Glomerular visceral epithelial cell (primary cell): ENCODE data around the gene SUSD5.
"Not testable (repeated sequence)": the region's sequence is repeated elsewhere in the genome, so short reads cannot be mapped to it uniquely, and the experiment has no call there.

Source experiments
- DNase-seq: peaks from one replicate; pipeline ENCODE4 v3.0.0-alpha.2; 2016; ENCODE audit errors: extremely low spot score

Gene SUSD5

DNA sequence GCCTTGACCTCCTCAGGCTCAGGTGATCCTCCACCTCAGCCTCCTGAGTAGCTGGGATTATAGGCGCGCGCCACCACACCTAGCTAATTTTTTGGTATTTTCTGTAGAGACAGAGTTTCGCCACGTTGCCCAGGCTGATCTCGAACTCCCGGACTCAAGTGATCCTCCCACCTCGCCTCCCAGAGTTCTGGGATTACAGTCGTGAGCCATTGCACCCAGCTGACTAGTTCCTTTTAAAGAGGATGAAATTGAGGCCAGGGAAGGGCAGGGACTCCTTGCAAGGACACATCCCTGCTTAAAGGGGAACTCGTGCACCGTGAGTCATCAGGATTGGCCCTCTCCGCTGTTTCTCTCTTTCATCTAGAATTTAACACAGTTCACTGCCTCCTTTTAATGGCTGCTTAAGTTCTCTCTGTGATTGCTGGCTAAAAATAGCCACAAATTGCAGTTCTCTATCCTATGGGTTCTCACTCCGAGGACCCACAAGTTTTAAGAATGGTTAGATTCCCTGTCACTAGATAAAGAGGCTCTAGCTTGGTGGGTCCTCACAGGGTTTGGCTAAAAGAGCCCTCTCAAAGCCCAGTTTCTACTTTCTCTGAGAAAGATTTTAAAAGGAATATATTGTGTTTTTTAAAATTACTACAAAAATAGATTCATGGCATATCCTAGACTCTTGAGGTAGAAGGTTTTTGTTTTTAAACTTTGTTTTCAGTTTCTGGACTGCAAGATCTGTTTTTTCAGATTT, 103.4 kb downstream of the SUSD5 start:
- peak; percentile 78 for DNase-seq

DNA sequence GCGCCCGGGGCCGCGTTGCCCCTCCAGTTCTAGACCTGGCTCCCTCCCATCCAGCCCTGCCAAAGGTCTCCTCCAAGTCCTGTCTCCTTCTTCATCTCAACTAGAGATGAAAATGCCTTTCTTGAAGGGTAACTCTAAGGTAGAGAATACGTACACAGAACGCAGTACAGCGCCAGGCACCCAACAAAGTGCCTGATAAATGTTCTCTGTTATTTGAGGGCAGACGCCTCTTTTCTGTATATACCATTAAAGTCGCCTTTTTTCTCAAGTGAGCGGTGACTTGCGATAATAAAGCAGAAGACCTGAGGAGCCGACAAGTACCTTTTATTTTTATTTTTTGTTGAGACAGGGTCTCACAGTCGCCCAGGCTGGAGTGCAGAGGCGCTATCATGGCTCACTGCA, 104.0 kb downstream of the SUSD5 start:
- DNase-seq, result no peak

DNA sequence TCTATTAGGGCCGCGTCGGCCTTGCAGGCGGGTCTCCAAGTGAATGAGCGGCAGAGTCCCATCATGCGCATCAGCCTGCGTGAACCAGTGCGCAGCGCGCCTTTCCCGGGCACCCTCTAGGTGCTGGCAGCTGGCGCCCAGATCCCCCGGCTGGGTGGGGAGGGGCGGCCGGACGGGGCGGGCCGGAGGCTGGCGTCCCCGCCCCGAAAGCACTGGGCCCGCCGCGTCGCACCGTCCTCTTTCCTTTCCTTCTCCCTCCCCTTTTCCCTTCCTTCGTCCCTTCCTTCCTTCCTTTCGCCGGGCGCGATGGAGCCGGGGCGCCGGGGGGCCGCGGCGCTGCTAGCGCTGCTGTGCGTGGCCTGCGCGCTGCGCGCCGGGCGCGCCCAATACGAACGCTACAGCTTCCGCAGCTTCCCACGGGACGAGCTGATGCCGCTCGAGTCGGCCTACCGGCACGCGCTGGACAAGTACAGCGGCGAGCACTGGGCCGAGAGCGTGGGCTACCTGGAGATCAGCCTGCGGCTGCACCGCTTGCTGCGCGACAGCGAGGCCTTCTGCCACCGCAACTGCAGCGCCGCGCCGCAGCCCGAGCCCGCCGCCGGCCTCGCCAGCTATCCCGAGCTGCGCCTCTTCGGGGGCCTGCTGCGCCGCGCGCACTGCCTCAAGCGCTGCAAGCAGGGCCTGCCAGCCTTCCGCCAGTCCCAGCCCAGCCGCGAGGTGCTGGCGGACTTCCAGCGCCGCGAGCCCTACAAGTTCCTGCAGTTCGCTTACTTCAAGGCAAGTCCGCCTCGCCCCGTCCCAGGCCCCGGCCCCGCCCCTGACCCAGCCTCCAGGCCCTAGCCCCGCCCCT, 104.6 kb downstream of the SUSD5 start, which contains the start of gene CRTAP:
Gene CRTAP (plus strand): TSS at position 243 of the 850 bp plus-strand sequence. CDS start 64 bp downstream, at position 307.
- peak; percentile 97 for DNase-seq

DNA sequence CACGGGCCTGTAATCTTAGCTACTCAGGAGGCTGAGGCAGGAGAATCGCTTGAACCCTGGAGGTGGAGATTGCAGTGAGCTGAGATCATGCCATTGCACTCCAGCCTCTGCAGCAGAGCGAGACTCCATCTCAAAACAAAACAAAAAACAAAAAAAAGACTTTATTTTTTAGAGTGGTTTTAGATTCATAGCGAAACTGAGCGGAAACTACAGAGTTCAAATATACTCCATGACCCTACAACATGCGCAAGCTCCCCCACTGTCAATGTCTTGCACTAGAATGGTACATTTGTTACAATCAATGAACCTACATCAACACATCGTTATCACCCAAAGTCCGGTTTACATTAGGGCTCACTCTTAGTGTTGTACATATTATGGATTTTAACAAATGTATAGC, 107.0 kb downstream of the SUSD5 start:
- no peak for DNase-seq

DNA sequence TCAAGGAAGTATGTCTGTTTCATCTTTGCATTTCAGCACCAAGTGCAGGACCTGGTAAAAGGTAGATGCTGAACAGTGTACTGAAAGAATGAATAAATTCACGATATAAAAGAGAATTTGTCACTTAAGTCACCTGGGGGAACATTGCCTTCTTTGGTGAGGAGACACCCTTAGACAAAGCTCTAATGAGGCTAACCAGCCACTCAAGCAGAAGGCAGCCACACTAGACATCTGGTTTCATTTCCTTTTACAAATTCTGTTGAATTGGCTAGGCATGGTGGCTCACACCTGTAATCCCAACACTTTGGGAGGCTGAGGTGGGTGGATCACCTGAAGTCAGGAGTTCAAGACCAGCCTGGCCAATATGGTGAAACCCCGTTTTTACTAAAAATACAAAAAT, 111.8 kb downstream of the SUSD5 start:
- DNase-seq, result not testable (repeated sequence)

DNA sequence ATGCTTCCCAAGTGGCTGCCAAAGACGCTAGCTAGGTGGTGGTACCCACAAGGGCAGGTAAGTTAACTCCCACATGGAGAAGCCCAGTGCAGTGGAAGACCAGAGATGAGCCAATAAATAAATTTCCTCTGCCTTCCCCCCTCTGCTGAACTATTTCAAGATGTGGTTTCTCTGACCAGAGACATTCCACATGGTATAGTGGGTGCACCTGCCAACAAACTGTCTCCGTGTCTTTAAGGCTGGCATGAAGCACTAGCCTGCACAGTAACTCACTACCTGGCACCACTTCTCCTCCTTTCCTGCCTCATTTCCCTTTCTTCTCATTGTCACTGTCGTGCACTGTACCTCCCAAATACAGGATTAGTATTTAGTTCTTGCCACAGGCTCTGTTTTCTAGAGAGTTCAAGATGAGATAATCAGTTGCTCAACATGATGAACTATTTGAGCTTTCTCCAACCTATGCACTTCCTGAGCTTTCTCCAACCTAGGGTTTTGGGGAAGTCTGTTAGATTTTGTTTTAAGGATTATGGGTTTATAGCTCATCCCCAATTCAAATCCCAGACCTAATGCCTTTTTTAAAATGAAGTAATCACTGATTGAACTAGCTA, 113.2 kb downstream of the SUSD5 start:
- peak; percentile 19 for DNase-seq

DNA sequence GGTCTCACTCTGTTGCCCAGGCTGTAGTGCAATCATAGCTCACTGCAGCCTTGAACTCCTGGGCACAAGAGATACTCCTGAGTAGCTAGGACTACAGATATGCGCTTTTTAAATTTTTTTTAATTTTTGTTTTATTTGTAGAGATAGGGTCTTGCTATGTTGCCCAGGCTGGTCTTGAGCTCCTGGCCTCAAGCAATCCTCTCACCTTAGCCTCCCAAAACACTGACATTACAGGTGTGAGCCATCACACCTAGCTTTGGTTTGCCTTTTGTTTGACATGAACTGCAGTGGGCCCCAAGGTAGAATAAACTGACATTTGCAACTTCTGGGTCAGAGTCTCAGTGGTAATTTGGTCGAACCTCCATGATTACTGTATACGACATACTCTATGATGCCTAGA, 113.8 kb downstream of the SUSD5 start:
- no peak for DNase-seq

DNA sequence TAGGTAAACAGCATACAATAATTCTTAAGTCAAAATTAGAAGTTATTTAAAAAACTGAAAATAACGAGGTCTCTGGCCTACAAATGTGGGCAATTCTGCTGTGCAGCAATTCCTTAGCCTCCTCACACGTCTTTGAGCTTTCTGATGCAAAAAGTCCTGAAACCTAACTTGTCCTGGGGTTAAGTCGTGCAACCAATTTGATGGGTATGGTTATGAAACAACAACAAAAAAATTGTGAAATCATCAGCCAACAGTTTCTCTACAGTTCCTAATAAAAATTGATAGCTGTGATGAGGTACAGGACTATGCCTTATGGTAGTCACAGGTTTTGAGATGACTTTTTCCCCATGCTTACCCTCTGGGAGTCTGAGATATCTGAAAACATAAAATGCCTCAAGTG, 115.1 kb downstream of the SUSD5 start:
- DNase-seq, result no peak

DNA sequence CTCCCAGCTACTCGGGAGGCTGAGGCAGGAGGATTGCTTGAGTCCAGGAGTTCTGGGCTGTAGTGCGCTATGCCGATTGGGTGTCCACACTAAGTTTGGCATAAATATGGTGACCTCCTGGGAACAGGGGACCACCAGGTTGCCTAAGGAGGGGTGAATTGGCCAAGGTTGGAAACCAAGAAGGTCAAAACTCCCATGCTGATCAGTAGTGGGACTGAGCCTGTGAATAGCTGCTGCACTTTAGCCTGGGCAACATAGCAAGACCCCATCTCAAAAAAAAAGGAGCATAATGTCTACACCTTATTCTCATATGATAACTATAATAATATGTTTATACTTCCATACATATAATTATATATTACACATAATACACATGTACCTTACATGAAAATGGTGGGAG, 115.6 kb downstream of the SUSD5 start:
- DNase-seq, result no peak

DNA sequence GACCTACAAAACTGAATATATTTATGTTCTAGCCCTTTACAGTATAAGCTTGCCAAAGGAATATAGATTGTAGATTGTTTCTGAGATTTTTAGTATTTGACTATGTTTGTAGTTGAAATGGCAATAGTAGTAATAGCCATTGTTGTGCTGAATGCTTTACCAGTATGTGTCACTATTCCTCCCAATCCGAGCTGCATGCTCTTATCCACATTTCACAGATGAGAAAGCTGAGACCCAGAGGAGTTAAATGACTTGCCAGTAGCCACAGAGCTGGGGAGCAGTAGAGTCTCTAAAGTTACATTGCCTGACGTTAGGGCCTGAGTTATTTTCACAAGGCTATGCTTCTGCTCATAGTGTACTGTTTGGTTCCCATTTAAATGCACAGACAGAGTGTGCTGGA, 118.4 kb downstream of the SUSD5 start:
- no peak for DNase-seq
